ENCODE data around the gene ABLIM2. TPM values are rescaled to one million over a fixed set of nuclear protein-coding genes. Genes with fewer than 3 reads are reported as not detected.

Gene ABLIM2
- total and polyA plus RNA-seq, 2 of the 13 experiments (the other 11 are each of a cell fraction or from before 2014, with no cell fraction given), result 0.20 to 0.37 TPM

GRCh38 chr4:8191136-8191747 lies 32.6 kb upstream of the ABLIM2 start (continued):
- TF ChIP-seq ATF7 (IDR thresholded peaks at IDR 0.05), result no peak
- no peak for TF ChIP-seq ATF7 (CRISPR knock-in tag; IDR thresholded peaks at IDR 0.05)
- TF ChIP-seq ONECUT2 (CRISPR knock-in tag; IDR thresholded peaks at IDR 0.05), result no peak
- TF ChIP-seq GABPB1 (CRISPR knock-in tag; IDR thresholded peaks at IDR 0.05), result peak; percentile 63
- no peak for TF ChIP-seq ZNF713 (CRISPR knock-in tag; IDR thresholded peaks at IDR 0.05)
- no peak for TF ChIP-seq GZF1 (CRISPR knock-in tag; IDR thresholded peaks at IDR 0.05)
- TF ChIP-seq SRSF9 (IDR thresholded peaks at IDR 0.05; ENCODE audit: borderline replicate concordance, insufficient read depth, low read depth, low read length, poor library complexity, severe bottlenecking), result no peak
- no peak for TF ChIP-seq ZNF3 (CRISPR knock-in tag; IDR thresholded peaks at IDR 0.05)
- no peak for TF ChIP-seq SOX13 (IDR thresholded peaks at IDR 0.05)
- no peak for TF ChIP-seq SOX13 (CRISPR knock-in tag; conservative IDR thresholded peaks at IDR 0.05 in 1 of 2, IDR thresholded peaks at IDR 0.05 in 1 of 2)
- TF ChIP-seq ATF3 (CRISPR knock-in tag; IDR thresholded peaks at IDR 0.05), result peak; percentile 94
- TF ChIP-seq NR3C1 (CRISPR knock-in tag; IDR thresholded peaks at IDR 0.05), result no peak
- TF ChIP-seq, protein P1, sequence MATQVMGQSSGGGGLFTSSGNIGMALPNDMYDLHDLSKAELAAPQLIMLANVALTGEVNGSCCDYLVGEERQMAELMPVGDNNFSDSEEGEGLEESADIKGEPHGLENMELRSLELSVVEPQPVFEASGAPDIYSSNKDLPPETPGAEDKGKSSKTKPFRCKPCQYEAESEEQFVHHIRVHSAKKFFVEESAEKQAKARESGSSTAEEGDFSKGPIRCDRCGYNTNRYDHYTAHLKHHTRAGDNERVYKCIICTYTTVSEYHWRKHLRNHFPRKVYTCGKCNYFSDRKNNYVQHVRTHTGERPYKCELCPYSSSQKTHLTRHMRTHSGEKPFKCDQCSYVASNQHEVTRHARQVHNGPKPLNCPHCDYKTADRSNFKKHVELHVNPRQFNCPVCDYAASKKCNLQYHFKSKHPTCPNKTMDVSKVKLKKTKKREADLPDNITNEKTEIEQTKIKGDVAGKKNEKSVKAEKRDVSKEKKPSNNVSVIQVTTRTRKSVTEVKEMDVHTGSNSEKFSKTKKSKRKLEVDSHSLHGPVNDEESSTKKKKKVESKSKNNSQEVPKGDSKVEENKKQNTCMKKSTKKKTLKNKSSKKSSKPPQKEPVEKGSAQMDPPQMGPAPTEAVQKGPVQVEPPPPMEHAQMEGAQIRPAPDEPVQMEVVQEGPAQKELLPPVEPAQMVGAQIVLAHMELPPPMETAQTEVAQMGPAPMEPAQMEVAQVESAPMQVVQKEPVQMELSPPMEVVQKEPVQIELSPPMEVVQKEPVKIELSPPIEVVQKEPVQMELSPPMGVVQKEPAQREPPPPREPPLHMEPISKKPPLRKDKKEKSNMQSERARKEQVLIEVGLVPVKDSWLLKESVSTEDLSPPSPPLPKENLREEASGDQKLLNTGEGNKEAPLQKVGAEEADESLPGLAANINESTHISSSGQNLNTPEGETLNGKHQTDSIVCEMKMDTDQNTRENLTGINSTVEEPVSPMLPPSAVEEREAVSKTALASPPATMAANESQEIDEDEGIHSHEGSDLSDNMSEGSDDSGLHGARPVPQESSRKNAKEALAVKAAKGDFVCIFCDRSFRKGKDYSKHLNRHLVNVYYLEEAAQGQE (IDR thresholded peaks at IDR 0.05; ENCODE audit: borderline replicate concordance in 1 of 2, low read depth in 1 of 2, low read length in 2 of 2), result no peak
- TF ChIP-seq SP140L (CRISPR knock-in tag; IDR thresholded peaks at IDR 0.05; ENCODE audit: borderline replicate concordance), result no peak
- TF ChIP-seq SOX6 (IDR thresholded peaks at IDR 0.05), result no peak
- 0 out of 2 replicates have a peak, but pooled peaks have one; percentile 22 for TF ChIP-seq SOX6 (CRISPR knock-in tag; IDR thresholded peaks at IDR 0.05)
- 0 out of 2 replicates have a peak, but pooled peaks have one; percentile 11 for TF ChIP-seq RARA (CRISPR knock-in tag; IDR thresholded peaks at IDR 0.05)
- no peak for TF ChIP-seq STAT5B (CRISPR knock-in tag; IDR thresholded peaks at IDR 0.05)
- TF ChIP-seq KAT2B (IDR thresholded peaks at IDR 0.05; ENCODE audit: borderline replicate concordance, low read depth, low read length), result no peak
- TF ChIP-seq, protein P2, sequence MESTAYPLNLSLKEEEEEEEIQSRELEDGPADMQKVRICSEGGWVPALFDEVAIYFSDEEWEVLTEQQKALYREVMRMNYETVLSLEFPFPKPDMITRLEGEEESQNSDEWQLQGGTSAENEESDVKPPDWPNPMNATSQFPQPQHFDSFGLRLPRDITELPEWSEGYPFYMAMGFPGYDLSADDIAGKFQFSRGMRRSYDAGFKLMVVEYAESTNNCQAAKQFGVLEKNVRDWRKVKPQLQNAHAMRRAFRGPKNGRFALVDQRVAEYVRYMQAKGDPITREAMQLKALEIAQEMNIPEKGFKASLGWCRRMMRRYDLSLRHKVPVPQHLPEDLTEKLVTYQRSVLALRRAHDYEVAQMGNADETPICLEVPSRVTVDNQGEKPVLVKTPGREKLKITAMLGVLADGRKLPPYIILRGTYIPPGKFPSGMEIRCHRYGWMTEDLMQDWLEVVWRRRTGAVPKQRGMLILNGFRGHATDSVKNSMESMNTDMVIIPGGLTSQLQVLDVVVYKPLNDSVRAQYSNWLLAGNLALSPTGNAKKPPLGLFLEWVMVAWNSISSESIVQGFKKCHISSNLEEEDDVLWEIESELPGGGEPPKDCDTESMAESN (CRISPR knock-in tag; conservative IDR thresholded peaks at IDR 0.05), result no peak
- TF ChIP-seq THYN1 (CRISPR knock-in tag; IDR thresholded peaks at IDR 0.05; ENCODE audit: borderline replicate concordance, low read depth), result no peak
- TF ChIP-seq ZBTB38 (CRISPR knock-in tag; IDR thresholded peaks at IDR 0.05), result 0 out of 2 replicates have a peak, but pooled peaks have one; percentile 14
- TF ChIP-seq PHF8 (CRISPR knock-in tag; IDR thresholded peaks at IDR 0.05), result peak; percentile 17; the same call in 1 of the 2 replicates
- TF ChIP-seq TOE1 (CRISPR knock-in tag; IDR thresholded peaks at IDR 0.05), result no peak
- TF ChIP-seq RBM22 (optimal IDR thresholded peaks at IDR 0.05; ENCODE audit: low read length), result no peak

All from HepG2 (cell line).